Measurements from ENCODE around the gene SERPINC1. TPM values are rescaled to one million over a fixed set of nuclear protein-coding genes. Genes with fewer than 3 reads are reported as not detected.

Gene SERPINC1
- total and polyA plus RNA-seq, 10 of the 15 experiments (the other 5 are each of a cell fraction or from before 2014, with no cell fraction given): 0.11 to 0.44 TPM; not detected in 8

DNA sequence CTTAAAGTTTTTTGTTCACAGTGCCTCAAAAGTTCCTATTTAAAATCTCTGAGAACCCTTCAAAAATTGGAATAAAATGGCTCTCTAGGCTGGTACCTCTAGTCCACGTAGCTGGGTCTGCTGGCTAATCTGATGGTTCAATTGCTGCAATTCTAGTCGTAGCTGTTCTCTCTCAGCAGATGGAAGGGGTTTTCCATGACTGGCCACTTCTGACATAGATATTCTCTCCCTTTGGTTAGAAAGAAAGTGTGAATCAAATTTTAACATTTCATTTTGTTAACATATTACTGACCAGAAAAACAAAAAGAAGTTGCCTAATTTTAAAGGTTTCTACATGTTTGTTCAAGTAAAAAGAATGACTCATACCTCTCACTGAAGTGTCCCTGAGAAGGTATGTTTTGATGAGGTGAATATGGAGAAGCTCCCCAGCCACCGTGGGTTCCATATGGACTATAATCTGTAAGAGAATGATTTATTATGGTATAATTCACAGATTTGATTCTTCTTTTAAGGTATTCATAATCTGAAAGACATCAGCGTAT lies 29.3 kb upstream of the SERPINC1 start:
- H2AFZ ChIP-seq (ENCODE audit: control insufficient read depth, low read depth, low read length): no peak overlapping the region
- WGBS (ENCODE audit: insufficient coverage, insufficient replicate concordance, low lambda C conversion rate, missing lambda C conversion rate): 34% methylated on average over 4 of the region's 4 CpGs
- no peaks in the 10 kb centered on the region for H4K20me1 ChIP-seq (ENCODE audit: control insufficient read depth, insufficient read depth)
- in situ Hi-C loops (cut with MboI) (no loop called here), intact Hi-C loops (cut with micrococcal nuclease; ENCODE audit: unreplicated experiment) (loop anchor here (10.0 kb wide), 1 partner anchor 512 kb away; no protein-coding TSS in a partner anchor)
- H3K36me3 ChIP-seq (ENCODE audit: control insufficient read depth in 2 of 2, insufficient read depth in 2 of 2, low read length in 1 of 2): peaks cover 8 to 51% of the 10 kb centered on the region in 2 experiments
- H3K4me3 ChIP-seq: no peak overlapping the region
- RAD21 ChIA-PET (ENCODE audit: unreplicated experiment): no interaction called here
- TF ChIP-seq ESRRA (IDR thresholded peaks at IDR 0.05; ENCODE audit: low read length) (no peak), ZNF207 (IDR thresholded peaks at IDR 0.05; ENCODE audit: borderline replicate concordance) (no peak), ZNF24 (IDR thresholded peaks at IDR 0.05) (no peak), JUNB (IDR thresholded peaks at IDR 0.05) (no peak), POLR2A (IDR thresholded peaks at IDR 0.05; ENCODE audit: low read depth, low read length) (no peak), HDAC6 (IDR thresholded peaks at IDR 0.05; ENCODE audit: unreplicated experiment) (no peak), ZBED1 (IDR thresholded peaks at IDR 0.05; ENCODE audit: borderline replicate concordance) (no peak), SUPT20H (IDR thresholded peaks at IDR 0.05; ENCODE audit: borderline replicate concordance, control insufficient read depth, low read depth, low read length) (no peak), KLF5 (IDR thresholded peaks at IDR 0.05; ENCODE audit: partially characterized antibody) (no peak), GABPA (IDR thresholded peaks at IDR 0.05; ENCODE audit: low read depth) (no peak)
- TF ChIP-seq, protein P1, sequence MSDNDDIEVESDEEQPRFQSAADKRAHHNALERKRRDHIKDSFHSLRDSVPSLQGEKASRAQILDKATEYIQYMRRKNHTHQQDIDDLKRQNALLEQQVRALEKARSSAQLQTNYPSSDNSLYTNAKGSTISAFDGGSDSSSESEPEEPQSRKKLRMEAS (IDR thresholded peaks at IDR 0.05; ENCODE audit: low read depth, low read length): no peak
- TF ChIP-seq, protein P2, sequence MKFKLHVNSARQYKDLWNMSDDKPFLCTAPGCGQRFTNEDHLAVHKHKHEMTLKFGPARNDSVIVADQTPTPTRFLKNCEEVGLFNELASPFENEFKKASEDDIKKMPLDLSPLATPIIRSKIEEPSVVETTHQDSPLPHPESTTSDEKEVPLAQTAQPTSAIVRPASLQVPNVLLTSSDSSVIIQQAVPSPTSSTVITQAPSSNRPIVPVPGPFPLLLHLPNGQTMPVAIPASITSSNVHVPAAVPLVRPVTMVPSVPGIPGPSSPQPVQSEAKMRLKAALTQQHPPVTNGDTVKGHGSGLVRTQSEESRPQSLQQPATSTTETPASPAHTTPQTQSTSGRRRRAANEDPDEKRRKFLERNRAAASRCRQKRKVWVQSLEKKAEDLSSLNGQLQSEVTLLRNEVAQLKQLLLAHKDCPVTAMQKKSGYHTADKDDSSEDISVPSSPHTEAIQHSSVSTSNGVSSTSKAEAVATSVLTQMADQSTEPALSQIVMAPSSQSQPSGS (IDR thresholded peaks at IDR 0.05; ENCODE audit: low read length): no peak
- TF ChIP-seq, protein P3, sequence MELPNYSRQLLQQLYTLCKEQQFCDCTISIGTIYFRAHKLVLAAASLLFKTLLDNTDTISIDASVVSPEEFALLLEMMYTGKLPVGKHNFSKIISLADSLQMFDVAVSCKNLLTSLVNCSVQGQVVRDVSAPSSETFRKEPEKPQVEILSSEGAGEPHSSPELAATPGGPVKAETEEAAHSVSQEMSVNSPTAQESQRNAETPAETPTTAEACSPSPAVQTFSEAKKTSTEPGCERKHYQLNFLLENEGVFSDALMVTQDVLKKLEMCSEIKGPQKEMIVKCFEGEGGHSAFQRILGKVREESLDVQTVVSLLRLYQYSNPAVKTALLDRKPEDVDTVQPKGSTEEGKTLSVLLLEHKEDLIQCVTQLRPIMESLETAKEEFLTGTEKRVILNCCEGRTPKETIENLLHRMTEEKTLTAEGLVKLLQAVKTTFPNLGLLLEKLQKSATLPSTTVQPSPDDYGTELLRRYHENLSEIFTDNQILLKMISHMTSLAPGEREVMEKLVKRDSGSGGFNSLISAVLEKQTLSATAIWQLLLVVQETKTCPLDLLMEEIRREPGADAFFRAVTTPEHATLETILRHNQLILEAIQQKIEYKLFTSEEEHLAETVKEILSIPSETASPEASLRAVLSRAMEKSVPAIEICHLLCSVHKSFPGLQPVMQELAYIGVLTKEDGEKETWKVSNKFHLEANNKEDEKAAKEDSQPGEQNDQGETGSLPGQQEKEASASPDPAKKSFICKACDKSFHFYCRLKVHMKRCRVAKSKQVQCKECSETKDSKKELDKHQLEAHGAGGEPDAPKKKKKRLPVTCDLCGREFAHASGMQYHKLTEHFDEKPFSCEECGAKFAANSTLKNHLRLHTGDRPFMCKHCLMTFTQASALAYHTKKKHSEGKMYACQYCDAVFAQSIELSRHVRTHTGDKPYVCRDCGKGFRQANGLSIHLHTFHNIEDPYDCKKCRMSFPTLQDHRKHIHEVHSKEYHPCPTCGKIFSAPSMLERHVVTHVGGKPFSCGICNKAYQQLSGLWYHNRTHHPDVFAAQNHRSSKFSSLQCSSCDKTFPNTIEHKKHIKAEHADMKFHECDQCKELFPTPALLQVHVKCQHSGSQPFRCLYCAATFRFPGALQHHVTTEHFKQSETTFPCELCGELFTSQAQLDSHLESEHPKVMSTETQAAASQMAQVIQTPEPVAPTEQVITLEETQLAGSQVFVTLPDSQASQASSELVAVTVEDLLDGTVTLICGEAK (IDR thresholded peaks at IDR 0.05; ENCODE audit: borderline replicate concordance): no peak
- POLR2A ChIA-PET: no interaction called here
- ATAC-seq: no peak
- no peak overlapping the region for H3K27ac ChIP-seq (ENCODE audit: control insufficient read depth, insufficient read depth)
- SMC1A ChIA-PET (ENCODE audit: uncharacterized antibody, unreplicated experiment): interaction anchor here (0.6 to 1.5 kb wide), 4 partner anchors 9 to 576 kb away, joined by 3 to 8 read pairs (median 3); no protein-coding TSS in a partner anchor
- FAIRE-seq: no peak
- H3K4me2 ChIP-seq (ENCODE audit: control insufficient read depth, insufficient read depth): no peak overlapping the region
- no peak for DNase-seq (ENCODE audit: low read depth, low spot score)
- CTCF ChIA-PET: interaction anchor here (1.0 to 1.5 kb wide), 3 partner anchors 16 to 1205 kb away, joined by 3 read pairs; no protein-coding TSS in a partner anchor
- H3K9ac ChIP-seq (ENCODE audit: control insufficient read depth, insufficient read depth, low read length): no peak overlapping the region
- H3K27me3 ChIP-seq (replicated peaks in 1 of 2; ENCODE audit: control insufficient read depth in 2 of 2, insufficient read depth in 2 of 2, low read length in 1 of 2): no peaks in the 10 kb centered on the region
- BruUV-seq (replicated peaks): no TSS peak
- no peaks in the 10 kb centered on the region for H3K9me3 ChIP-seq (replicated peaks; ENCODE audit: control insufficient read depth, insufficient read depth, low read length)
- no peaks in the 10 kb centered on the region for H3K79me2 ChIP-seq (ENCODE audit: control insufficient read depth, insufficient read depth, low read length)
- no peaks in the 10 kb centered on the region for H3K4me1 ChIP-seq (ENCODE audit: control insufficient read depth, insufficient read depth, low read length)

All from GM12878 (cell line).